Neuronal stem cell (in vitro differentiated cells): ENCODE results near the gene TSTD1.

Source experiments
- DNase-seq: peaks from one replicate; pipeline ENCODE4 v3.0.0-alpha.2; 2013; ENCODE audit warnings: low spot score
- H2AFZ ChIP-seq: one replicate; pipeline ENCODE4 v1.6.1; 2013; ENCODE audit warnings: mild to moderate bottlenecking, low read length, inconsistent platforms
- H2AK5ac ChIP-seq: 2 replicates; pipeline ENCODE4 v1.6.1; 2013; ENCODE audit warnings: low read depth, mild to moderate bottlenecking, inconsistent platforms, low read length, moderate library complexity, mixed read lengths
- H2BK120ac ChIP-seq: 2 replicates; pipeline ENCODE4 v1.6.1; 2013; ENCODE audit warnings: low read depth, mild to moderate bottlenecking, inconsistent platforms, low read length, moderate library complexity, mixed read lengths
- H2BK12ac ChIP-seq: one replicate; pipeline ENCODE4 v1.6.1; 2013; ENCODE audit warnings: low read length, inconsistent platforms
- H2BK15ac ChIP-seq: 2 replicates; pipeline ENCODE4 v1.6.1; 2013; ENCODE audit warnings: mild to moderate bottlenecking, low read length, inconsistent platforms, mixed read lengths
- H2BK5ac ChIP-seq: one replicate; pipeline ENCODE4 v1.6.1; 2013; ENCODE audit warnings: inconsistent platforms, mild to moderate bottlenecking, low read length, moderate library complexity
- H3K14ac ChIP-seq: one replicate; pipeline ENCODE4 v1.6.1; 2013; ENCODE audit warnings: low read length, inconsistent platforms
- H3K18ac ChIP-seq: 2 replicates; pipeline ENCODE4 v1.6.1; 2013; ENCODE audit warnings: low read length, inconsistent platforms
- H3K23ac ChIP-seq: 2 replicates; pipeline ENCODE4 v1.6.1; 2013; ENCODE audit warnings: low read depth, mild to moderate bottlenecking, mixed read lengths, low read length, inconsistent platforms; ENCODE audit not compliant: poor library complexity
- H3K27ac ChIP-seq: replicated peaks from 3 replicates; pipeline ENCODE4 v1.5.1; 2013; ENCODE audit warnings: low read length, inconsistent platforms
- H3K27me3 ChIP-seq, 3 experiments: 2 replicates each; pipeline ENCODE4 v1.6.1; 2013; ENCODE audit warnings: low read length in 3 of 3, mild to moderate bottlenecking in 2 of 3, inconsistent platforms in 1 of 3, low read depth in 1 of 3, mixed read lengths in 1 of 3, moderate library complexity in 1 of 3; ENCODE audit not compliant: control insufficient read depth in 3 of 3, insufficient read depth in 3 of 3
- H3K36me3 ChIP-seq, 2 donors: replicated peaks in 1 of 2; 2 replicates each; pipeline ENCODE4 v1.6.1; 2013; ENCODE audit warnings: low read length in 2 of 2; ENCODE audit not compliant: control insufficient read depth in 2 of 2, insufficient read depth in 2 of 2
- H3K4ac ChIP-seq: 2 replicates; pipeline ENCODE4 v1.6.1; 2013; ENCODE audit warnings: inconsistent platforms, mild to moderate bottlenecking, low read length, moderate library complexity
- H3K4me1 ChIP-seq, 2 donors: 1 replicate in 1 of 2; 2 replicates in 1 of 2; pipeline ENCODE4 v1.6.1; 2013; ENCODE audit warnings: low read length in 2 of 2, low read depth in 1 of 2; ENCODE audit not compliant: control insufficient read depth in 2 of 2, insufficient read depth in 1 of 2
- H3K4me2 ChIP-seq: one replicate; pipeline ENCODE4 v1.6.1; 2013; ENCODE audit warnings: mild to moderate bottlenecking, low read length, inconsistent platforms; ENCODE audit not compliant: insufficient read depth, poor library complexity, severe bottlenecking
- H3K4me3 ChIP-seq, 2 donors: 2 replicates each; pipeline ENCODE4 v1.5.1; 2013; ENCODE audit warnings: low read length in 2 of 2, mild to moderate bottlenecking in 2 of 2, inconsistent platforms in 1 of 2, moderate library complexity in 1 of 2
- H3K79me1 ChIP-seq: one replicate; pipeline ENCODE4 v1.6.1; 2013; ENCODE audit warnings: low read depth, mild to moderate bottlenecking, inconsistent platforms, low read length, moderate library complexity
- H3K9ac ChIP-seq: one replicate; pipeline ENCODE4 v1.6.1; 2013; ENCODE audit warnings: mild to moderate bottlenecking, low read depth, low read length, inconsistent platforms; ENCODE audit not compliant: poor library complexity
- H3K9me3 ChIP-seq, 2 donors: replicated peaks in 1 of 2; 2 replicates each; pipeline versions ENCODE3 to v1.6.1; 2013; ENCODE audit warnings: low read length in 2 of 2, mild to moderate bottlenecking in 2 of 2, inconsistent platforms in 1 of 2, low read depth in 1 of 2, mixed read lengths in 1 of 2, moderate library complexity in 1 of 2; ENCODE audit not compliant: control insufficient read depth in 2 of 2, insufficient read depth in 1 of 2
- H4K8ac ChIP-seq: one replicate; pipeline ENCODE4 v1.6.1; 2013; ENCODE audit warnings: low read depth, mild to moderate bottlenecking, inconsistent platforms, low read length, moderate library complexity
- H4K91ac ChIP-seq: one replicate; pipeline ENCODE4 v1.6.1; 2013; ENCODE audit warnings: low read length, low read depth, mild to moderate bottlenecking, inconsistent platforms; ENCODE audit not compliant: poor library complexity
- WGBS, 2 donors: extraction: QIAGEN DNeasy Blood & Tissue Kit; methylation state at CpG; one replicate each; pipeline ENCODE4 v1.1.7; 2013; ENCODE audit warnings: missing lambda C conversion rate in 2 of 2, mixed read lengths in 1 of 2; ENCODE audit not compliant: insufficient read length in 2 of 2, insufficient replicate concordance in 1 of 2; ENCODE audit errors: extremely low coverage in 2 of 2; 5-methylcytosine and 5-hydroxymethylcytosine counted together

The TSTD1 gene

GRCh38 chr1:161071886-161072371 lies 33.2 kb upstream of the TSTD1 start:
- Histone ChIP-seq H3K4me2 (no peak overlapping the region), H3K27ac (no peak overlapping the region), H3K4me1 (peaks cover 4 to 18% of the 10 kb centered on the region in 2 donors), H3K18ac (no peak overlapping the region), H3K23ac (no peak overlapping the region), H3K9ac (no peak overlapping the region), H3K27me3 (peaks cover 0 to 20% (median 0%) of the 10 kb centered on the region in 3 experiments), H3K79me1 (no peaks in the 10 kb centered on the region), H2BK15ac (no peak overlapping the region), H3K9me3 (peaks cover 0 to 5% of the 10 kb centered on the region in 2 donors), H3K14ac (no peak overlapping the region), H2AFZ (peak overlapping the region; percentile 18), H2AK5ac (no peak overlapping the region), H2BK12ac (no peak overlapping the region), H2BK120ac (no peak overlapping the region), H4K91ac (no peak overlapping the region), H3K36me3 (no peaks in the 10 kb centered on the region), H3K4ac (no peak overlapping the region), H3K4me3 (peak overlapping the region in 1 of 2 donors; percentile 31), H4K8ac (no peak overlapping the region), H2BK5ac (no peak overlapping the region)
- no CpG with 5 or more reads among the region's 9 CpGs for WGBS, 2 donors
- no peak for DNase-seq

GRCh38 chr1:161070761-161071160 lies 32.0 kb upstream of the TSTD1 start:
- Histone ChIP-seq H4K8ac (no peak overlapping the region), H2AFZ (no peak overlapping the region), H3K79me1 (no peaks in the 10 kb centered on the region), H3K18ac (no peak overlapping the region), H3K4me2 (no peak overlapping the region), H2AK5ac (no peak overlapping the region), H3K9me3 (peaks cover 0 to 5% of the 10 kb centered on the region in 2 donors), H2BK15ac (no peak overlapping the region), H3K4me1 (peaks cover 4 to 18% of the 10 kb centered on the region in 2 donors), H2BK12ac (no peak overlapping the region), H3K14ac (no peak overlapping the region), H3K9ac (no peak overlapping the region), H3K27ac (no peak overlapping the region), H2BK5ac (no peak overlapping the region), H3K27me3 (peaks cover 0 to 20% (median 0%) of the 10 kb centered on the region in 3 experiments), H3K23ac (no peak overlapping the region), H3K4me3 (no peak overlapping the region), H2BK120ac (no peak overlapping the region), H3K36me3 (no peaks in the 10 kb centered on the region), H3K4ac (no peak overlapping the region), H4K91ac (no peak overlapping the region)
- WGBS, 2 donors = no CpG with 5 or more reads among the region's 4 CpGs
- DNase-seq = no peak

GRCh38 chr1:161069731-161070270 lies 31.0 kb upstream of the TSTD1 start, which contains the start of gene ARHGAP30:
ARHGAP30 (minus strand) TSS chr1:161069891; CDS start chr1:161069624, 267 bp downstream.
- peak within 1 kb of the TSS; percentile 0 for H2AFZ ChIP-seq
- no peak within 1 kb of the TSS for H3K27ac ChIP-seq
- H3K9ac ChIP-seq = no peak within 1 kb of the TSS
- H3K9me3 ChIP-seq = peaks cover 0 to 5% of the 10 kb centered on the region in 2 donors
- peak within 1 kb of the TSS; percentile 78 for H2BK5ac ChIP-seq
- no peak within 1 kb of the TSS for H2BK12ac ChIP-seq
- no peak within 1 kb of the TSS for H3K4me2 ChIP-seq
- H2AK5ac ChIP-seq = peak within 1 kb of the TSS; percentile 81
- peaks cover 4 to 18% of the 10 kb centered on the region in 2 donors for H3K4me1 ChIP-seq
- H3K27me3 ChIP-seq = peaks cover 0 to 25% (median 0%) of the 10 kb centered on the region in 3 experiments
- no peak within 1 kb of the TSS for H4K8ac ChIP-seq
- no peak within 1 kb of the TSS for H2BK120ac ChIP-seq
- no peak for DNase-seq
- H2BK15ac ChIP-seq = no peak within 1 kb of the TSS
- no peak within 1 kb of the TSS for H4K91ac ChIP-seq
- H3K14ac ChIP-seq = no peak within 1 kb of the TSS
- H3K18ac ChIP-seq = no peak within 1 kb of the TSS
- WGBS, 2 donors = no CpG with 5 or more reads among the region's 9 CpGs
- no peaks in the 10 kb centered on the region for H3K36me3 ChIP-seq
- no peak within 1 kb of the TSS for H3K4me3 ChIP-seq
- no peak within 1 kb of the TSS for H3K4ac ChIP-seq
- H3K23ac ChIP-seq = no peak within 1 kb of the TSS
- no peaks in the 10 kb centered on the region for H3K79me1 ChIP-seq

- Histone ChIP-seq H3K14ac (no peak overlapping the region), H3K18ac (no peak overlapping the region), H3K4me3 (no peak overlapping the region), H2BK120ac (no peak overlapping the region), H3K9me3 (peaks cover 0 to 5% of the 10 kb centered on the region in 2 donors), H3K4me2 (no peak overlapping the region), H4K8ac (no peak overlapping the region), H2BK15ac (no peak overlapping the region), H3K4me1 (peaks cover 4 to 18% of the 10 kb centered on the region in 2 donors), H3K4ac (no peak overlapping the region), H3K79me1 (no peaks in the 10 kb centered on the region), H3K23ac (no peak overlapping the region), H2BK5ac (no peak overlapping the region), H3K36me3 (no peaks in the 10 kb centered on the region), H2BK12ac (no peak overlapping the region), H4K91ac (no peak overlapping the region), H3K27me3 (peaks cover 0 to 30% (median 0%) of the 10 kb centered on the region in 3 experiments), H2AK5ac (peak overlapping the region; percentile 81), H3K9ac (no peak overlapping the region), H3K27ac (no peak overlapping the region), H2AFZ (peak overlapping the region; percentile 0)
- no CpG with 5 or more reads among the region's 9 CpGs for WGBS, 2 donors
- no peak for DNase-seq
Observed at GRCh38 chr1:161069241-161069640, 30.5 kb upstream of the TSTD1 start.
